Mucosa of rectum (tissue), 2 donors: ENCODE data around the gene PTPN14.

Source experiments
- H3K27ac ChIP-seq, 2 donors: one replicate each; pipeline ENCODE4 v1.7.0; 2013; ENCODE audit warnings: inconsistent platforms in 2 of 2, low read depth in 2 of 2, low read length in 2 of 2
- H3K27me3 ChIP-seq, 2 donors: one replicate each; pipeline ENCODE4 v1.7.0; 2013; ENCODE audit warnings: low read length in 2 of 2; ENCODE audit not compliant: control insufficient read depth in 2 of 2, insufficient read depth in 2 of 2
- H3K36me3 ChIP-seq, 2 donors: one replicate each; pipeline ENCODE4 v1.7.0; 2013; ENCODE audit warnings: low read length in 2 of 2; ENCODE audit not compliant: control insufficient read depth in 2 of 2, insufficient read depth in 2 of 2
- H3K4me1 ChIP-seq, 2 donors: one replicate each; pipeline ENCODE4 v1.7.0; 2013; ENCODE audit warnings: low read length in 2 of 2, mild to moderate bottlenecking in 1 of 2; ENCODE audit not compliant: control insufficient read depth in 2 of 2, insufficient read depth in 2 of 2
- H3K4me3 ChIP-seq, 2 donors: one replicate each; pipeline ENCODE4 v1.7.0; 2013; ENCODE audit warnings: low read length in 2 of 2
- H3K9ac ChIP-seq, 2 donors: one replicate each; pipeline ENCODE4 v1.7.0; 2013; ENCODE audit warnings: low read length in 2 of 2, low read depth in 1 of 2, mild to moderate bottlenecking in 1 of 2
- H3K9me3 ChIP-seq, 2 donors: one replicate each; pipeline ENCODE4 v1.7.0; 2013; ENCODE audit warnings: low read length in 2 of 2; ENCODE audit not compliant: control insufficient read depth in 2 of 2
- donor health status: healthy.
- donor health status: Normal muscosa, but diverticular disease.

PTPN14 gene

DNA sequence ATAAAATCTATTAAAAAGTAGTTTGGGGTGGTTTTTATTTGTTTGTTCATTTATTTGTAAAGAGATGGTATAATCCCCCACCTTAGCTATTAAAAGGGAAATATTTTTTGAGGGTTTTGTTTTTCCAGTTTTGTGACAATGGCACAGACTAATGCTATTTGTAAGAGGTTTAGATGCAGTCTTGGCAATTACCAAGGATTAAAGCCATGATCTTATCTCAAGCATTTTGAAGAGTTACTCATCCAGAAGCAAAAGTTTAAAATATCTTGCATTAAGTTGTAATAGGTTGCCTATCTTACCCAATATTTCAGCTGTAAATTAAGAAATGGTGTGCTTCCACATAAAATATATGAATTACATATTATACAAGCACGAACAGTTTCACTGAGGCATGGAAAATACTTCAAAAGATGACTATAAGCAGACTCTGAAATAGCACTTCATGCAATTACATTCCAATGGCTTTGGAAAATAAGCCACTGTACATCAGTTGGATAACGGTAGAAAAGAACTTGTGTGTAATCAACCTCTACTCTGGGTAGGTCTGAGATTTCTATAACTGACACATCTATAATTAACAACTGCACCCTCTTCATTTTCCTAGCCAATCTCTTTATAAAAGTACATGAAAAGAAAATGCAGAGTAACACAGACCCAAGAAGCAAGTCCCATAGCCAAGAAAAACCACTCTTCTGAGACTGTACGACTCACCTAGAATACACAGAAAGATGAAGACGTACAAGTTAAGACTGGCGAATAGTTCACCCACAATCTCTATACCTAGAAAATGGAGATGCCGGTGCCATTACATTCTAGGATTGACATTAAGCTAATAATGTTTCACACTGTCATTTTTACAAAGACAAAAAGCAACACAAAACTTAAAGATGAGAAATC lies 95.2 kb downstream of the PTPN14 start:
- H3K4me3 ChIP-seq: no peak overlapping the region

DNA sequence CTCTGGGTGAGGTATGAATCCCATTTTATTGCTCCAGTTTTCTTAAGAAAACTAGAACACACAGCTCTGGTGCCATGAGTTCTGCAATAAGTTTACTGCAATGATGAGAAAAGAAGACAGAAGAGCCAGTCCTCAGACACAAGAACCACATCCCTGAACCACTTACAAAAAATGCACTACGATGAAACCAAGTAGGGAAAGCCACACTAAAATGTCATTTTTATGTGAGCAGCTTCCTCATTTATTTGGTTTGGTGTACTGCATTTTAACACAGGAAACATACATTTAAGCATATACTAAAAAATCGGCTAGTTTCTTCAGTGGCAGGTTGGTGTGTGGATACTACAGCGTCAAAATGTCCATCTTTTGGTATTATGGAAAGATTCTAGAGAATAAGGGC lies 95.9 kb downstream of the PTPN14 start:
- H3K9me3 ChIP-seq: no peaks in the 10 kb centered on the region
- no peaks in the 10 kb centered on the region for H3K36me3 ChIP-seq
- H3K27me3 ChIP-seq: no peaks in the 10 kb centered on the region
- H3K27ac ChIP-seq: no peak overlapping the region
- no peak overlapping the region for H3K4me3 ChIP-seq
- no peak overlapping the region for H3K9ac ChIP-seq
- H3K4me1 ChIP-seq: no peaks in the 10 kb centered on the region

More for the DNA sequence above, 95.2 kb downstream of the PTPN14 start:
- no peak overlapping the region for H3K9ac ChIP-seq
- H3K36me3 ChIP-seq: no peaks in the 10 kb centered on the region
- H3K9me3 ChIP-seq: no peaks in the 10 kb centered on the region
- H3K4me1 ChIP-seq: no peaks in the 10 kb centered on the region
- H3K27ac ChIP-seq: no peak overlapping the region
- H3K27me3 ChIP-seq: no peaks in the 10 kb centered on the region

DNA sequence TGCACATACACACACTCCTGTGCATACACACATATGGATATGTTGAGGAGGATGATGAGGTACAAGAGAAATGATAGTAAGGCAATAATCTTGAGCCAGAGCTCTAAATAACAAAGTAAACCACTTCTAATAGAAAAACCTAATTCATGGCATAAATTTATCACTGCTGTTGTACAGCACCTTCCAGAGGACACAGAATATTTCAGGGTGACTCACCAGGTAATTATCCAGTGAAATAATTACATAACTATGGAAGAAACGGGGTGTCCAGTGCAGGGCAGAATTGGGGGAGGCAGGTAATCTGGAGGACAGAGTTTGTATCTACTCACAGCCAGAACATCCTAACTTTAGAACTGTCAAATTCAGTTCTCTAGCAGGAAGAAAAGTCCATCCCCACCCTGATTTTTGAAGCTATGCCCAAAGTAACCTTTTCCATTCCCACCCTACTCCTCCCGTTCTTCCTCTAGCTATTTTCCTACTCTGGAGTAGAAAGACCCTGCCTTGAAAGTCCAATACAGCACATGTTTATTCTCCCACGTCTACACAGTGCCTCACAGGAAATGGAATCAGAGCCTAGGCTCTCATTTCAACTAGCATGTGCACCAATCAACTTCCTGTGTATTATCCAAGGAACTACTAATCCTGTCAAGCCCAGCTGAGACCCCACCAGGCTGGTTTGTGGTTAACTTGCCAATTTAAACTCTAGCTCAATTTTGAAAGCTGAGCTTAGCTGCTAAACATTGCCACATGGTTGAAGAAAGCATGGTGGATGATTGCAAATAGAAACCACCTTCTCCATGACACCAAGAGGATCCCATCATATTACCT lies 96.6 kb downstream of the PTPN14 start:
- H3K9me3 ChIP-seq: no peaks in the 10 kb centered on the region
- H3K4me3 ChIP-seq: no peak overlapping the region
- H3K4me1 ChIP-seq: no peaks in the 10 kb centered on the region
- no peaks in the 10 kb centered on the region for H3K27me3 ChIP-seq
- H3K9ac ChIP-seq: no peak overlapping the region
- no peaks in the 10 kb centered on the region for H3K36me3 ChIP-seq
- H3K27ac ChIP-seq: no peak overlapping the region

DNA sequence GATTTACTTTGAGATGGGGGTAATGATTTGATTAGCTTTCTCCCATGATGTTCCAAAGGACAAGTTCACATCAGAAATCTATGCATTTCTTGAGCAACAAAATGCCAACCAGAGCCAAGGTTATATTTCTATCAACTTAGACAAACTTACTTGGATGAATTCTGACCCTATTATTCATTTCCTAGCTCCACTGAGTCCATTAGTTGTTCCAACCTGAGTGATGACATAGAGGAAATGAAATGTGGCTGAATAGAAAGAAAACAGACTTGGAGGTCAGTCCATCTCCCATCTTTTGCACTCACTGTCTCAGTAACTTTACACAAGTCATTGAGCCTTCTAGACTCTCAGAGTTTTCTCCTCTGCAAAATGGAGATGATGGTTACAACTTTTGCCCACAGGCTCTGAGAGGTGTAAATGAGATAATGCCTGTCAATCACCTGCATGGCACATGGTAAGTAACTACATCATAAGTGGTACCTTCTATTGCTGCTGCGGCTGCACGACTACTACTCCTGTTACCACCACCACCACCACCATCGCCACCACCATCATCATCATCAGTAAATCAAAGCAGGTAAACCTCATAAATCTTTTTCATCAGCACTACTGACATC lies 98.2 kb downstream of the PTPN14 start:
- Histone ChIP-seq H3K27ac (no peak overlapping the region), H3K4me3 (no peak overlapping the region), H3K4me1 (no peaks in the 10 kb centered on the region), H3K9ac (no peak overlapping the region), H3K9me3 (no peaks in the 10 kb centered on the region), H3K27me3 (no peaks in the 10 kb centered on the region), H3K36me3 (no peaks in the 10 kb centered on the region)

DNA sequence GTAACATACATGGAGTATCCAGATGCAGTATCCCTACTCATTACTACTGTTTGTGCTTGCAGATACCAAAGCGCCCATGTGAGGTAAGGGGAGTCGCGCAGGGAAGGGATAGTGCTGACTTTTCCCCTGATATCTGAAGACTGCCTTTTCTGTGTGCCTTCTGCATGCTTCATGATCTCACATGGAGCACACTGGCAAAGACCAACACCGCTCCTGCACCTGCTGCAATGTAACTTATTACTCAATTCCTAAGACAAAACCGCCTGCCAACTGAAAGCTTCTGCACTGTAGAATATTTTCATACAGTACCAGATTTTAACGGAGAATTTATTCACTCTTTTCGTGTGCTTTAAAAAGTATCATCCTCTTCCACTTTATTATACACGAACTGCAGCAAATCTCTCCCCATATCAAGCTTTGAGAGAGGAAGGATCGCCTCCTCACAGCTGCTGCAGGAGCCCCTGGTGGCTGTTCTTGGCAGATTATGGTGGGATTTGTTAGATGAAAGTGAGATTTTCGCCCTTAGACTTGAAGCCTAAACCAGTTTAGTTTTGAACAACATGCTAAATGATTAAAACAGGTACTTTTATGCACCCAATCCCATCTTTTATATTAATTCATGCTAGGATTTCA lies 99.1 kb downstream of the PTPN14 start:
- H3K9ac ChIP-seq: no peak overlapping the region
- H3K4me3 ChIP-seq: no peak overlapping the region
- H3K27ac ChIP-seq: no peak overlapping the region
- no peaks in the 10 kb centered on the region for H3K27me3 ChIP-seq
- H3K36me3 ChIP-seq: no peaks in the 10 kb centered on the region
- H3K4me1 ChIP-seq: no peaks in the 10 kb centered on the region
- no peaks in the 10 kb centered on the region for H3K9me3 ChIP-seq

DNA sequence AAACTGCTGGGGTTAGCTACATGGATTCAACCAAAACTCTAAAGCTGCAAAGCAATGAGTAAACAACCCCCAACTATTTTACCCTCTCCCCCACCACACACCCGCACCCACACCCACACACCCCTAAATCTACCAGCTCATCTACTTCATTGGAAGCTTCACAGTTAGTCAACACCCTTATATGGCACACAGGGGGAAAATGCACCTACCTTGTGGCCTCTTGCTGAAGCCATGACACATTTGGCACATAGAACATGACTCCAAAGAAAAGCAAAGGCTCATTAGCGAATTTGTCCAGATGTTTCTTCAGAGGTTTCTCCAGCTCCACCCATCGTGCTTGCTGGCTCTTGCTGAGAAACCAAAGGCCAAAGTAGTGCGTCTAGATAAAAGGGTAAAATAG lies 99.8 kb downstream of the PTPN14 start:
- Histone ChIP-seq H3K27me3 (no peaks in the 10 kb centered on the region), H3K4me3 (no peak overlapping the region), H3K27ac (no peak overlapping the region), H3K36me3 (no peaks in the 10 kb centered on the region), H3K4me1 (no peaks in the 10 kb centered on the region), H3K9ac (no peak overlapping the region), H3K9me3 (no peaks in the 10 kb centered on the region)

DNA sequence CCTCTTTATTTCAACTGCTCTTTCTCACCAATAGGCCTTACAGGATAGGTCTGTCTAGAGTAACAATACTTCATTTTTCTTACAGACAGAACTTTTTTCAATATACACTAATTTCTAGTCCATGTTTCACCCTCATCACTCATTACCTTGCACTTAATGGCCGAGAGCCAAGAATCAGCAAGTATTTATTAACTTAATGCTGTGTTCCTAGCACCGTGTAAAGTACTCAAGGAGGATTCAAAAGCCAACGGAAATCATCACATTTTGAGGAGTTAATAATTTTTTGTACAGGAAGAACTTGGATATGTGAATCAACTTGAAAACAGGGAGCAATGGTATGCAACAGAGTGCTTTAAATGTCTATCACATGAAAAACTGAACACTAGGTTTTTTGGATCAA lies 102.0 kb downstream of the PTPN14 start:
- no peaks in the 10 kb centered on the region for H3K4me1 ChIP-seq
- H3K27ac ChIP-seq: no peak overlapping the region
- no peaks in the 10 kb centered on the region for H3K27me3 ChIP-seq
- no peak overlapping the region for H3K9ac ChIP-seq
- no peak overlapping the region for H3K4me3 ChIP-seq
- no peaks in the 10 kb centered on the region for H3K9me3 ChIP-seq
- no peaks in the 10 kb centered on the region for H3K36me3 ChIP-seq

DNA sequence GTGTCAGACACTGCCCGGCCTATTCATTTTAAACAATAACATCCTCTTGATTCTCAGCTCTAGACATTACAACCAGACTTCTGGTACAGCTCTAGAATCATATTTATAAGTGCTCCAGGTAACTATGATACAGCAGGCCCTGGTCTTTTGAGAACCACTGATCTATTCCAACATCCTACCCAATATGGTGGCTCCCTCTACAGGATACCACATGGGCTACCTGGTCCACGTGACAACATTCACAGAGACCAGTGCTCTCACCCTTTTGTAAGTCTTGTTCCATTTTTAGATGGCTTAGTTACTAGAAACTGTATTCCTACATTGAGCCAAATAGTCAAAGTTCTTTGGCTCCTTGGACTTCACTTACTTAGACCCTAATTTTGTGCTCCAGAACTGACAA lies 102.9 kb downstream of the PTPN14 start:
- H3K27me3 ChIP-seq: no peaks in the 10 kb centered on the region

DNA sequence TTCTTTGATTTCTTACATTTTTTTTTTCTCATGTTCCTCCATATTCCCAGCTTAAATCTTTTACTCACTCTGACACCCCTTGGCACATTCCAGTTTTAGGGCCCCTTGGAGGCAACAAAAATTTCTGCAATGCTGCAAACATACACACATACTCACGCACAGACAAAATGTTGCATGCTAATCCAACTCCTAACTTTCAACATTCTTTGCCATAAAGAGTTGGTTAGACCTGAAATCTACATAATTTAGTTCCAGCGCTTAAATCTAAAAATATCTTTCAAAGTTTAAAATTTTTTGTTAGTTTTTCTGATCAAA lies 103.9 kb downstream of the PTPN14 start:
- H3K27me3 ChIP-seq: no peaks in the 10 kb centered on the region
- no peaks in the 10 kb centered on the region for H3K4me1 ChIP-seq
- H3K4me3 ChIP-seq: no peak overlapping the region
- H3K9me3 ChIP-seq: no peaks in the 10 kb centered on the region
- H3K27ac ChIP-seq: no peak overlapping the region
- H3K9ac ChIP-seq: no peak overlapping the region
- no peaks in the 10 kb centered on the region for H3K36me3 ChIP-seq

More for the DNA sequence above, 102.9 kb downstream of the PTPN14 start:
- Histone ChIP-seq H3K36me3 (no peaks in the 10 kb centered on the region), H3K9me3 (no peaks in the 10 kb centered on the region), H3K4me1 (no peaks in the 10 kb centered on the region), H3K27ac (no peak overlapping the region), H3K4me3 (no peak overlapping the region), H3K9ac (no peak overlapping the region)
